ENCODE measurements around the gene MRPL49. TPM values are rescaled to one million over a fixed set of nuclear protein-coding genes. Genes with fewer than 3 reads are reported as not detected.
A peak's percentile ranks its signal among the peaks of the same experiment; 100 is the strongest.

MRPL49 gene
- polyA plus RNA-seq, 2 donors = 18.9 to 44.3 TPM

DNA sequence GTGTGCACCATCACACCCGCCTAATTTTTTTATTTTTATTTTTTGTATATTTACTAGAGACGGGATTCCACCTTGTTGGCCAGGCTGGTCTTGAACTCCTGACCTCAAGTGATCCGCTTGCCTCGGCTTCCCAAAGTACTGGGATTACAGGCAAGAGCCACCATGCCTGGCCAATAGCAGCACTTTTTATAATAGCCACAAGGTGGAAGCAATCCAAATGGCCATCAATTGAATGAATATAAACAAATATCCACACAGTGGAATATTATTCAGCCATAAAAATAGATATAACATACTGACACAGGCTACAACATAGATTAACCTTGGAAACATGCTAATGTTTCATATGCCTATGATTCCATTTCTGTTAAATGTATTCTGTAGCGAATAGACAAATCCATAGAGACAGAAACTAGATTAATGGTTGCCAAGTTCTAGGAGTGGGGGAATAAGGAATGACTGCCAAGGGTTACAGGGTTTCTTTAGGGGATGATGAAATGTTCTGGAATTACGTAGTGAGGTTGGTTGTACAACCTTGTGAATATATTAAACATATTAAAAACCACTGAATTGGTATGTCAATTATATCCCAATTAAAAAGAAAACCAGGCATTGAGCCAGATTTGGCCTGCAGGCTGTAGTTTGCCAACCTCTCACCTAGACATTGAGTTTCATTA is 21.3 kb upstream of the MRPL49 start:
- H3K4me1 ChIP-seq (ENCODE audit: control insufficient read depth in 2 of 2, insufficient read depth in 2 of 2, low read length in 1 of 2) = peaks cover 0 to 7% of the 10 kb centered on the region in 2 donors

DNA sequence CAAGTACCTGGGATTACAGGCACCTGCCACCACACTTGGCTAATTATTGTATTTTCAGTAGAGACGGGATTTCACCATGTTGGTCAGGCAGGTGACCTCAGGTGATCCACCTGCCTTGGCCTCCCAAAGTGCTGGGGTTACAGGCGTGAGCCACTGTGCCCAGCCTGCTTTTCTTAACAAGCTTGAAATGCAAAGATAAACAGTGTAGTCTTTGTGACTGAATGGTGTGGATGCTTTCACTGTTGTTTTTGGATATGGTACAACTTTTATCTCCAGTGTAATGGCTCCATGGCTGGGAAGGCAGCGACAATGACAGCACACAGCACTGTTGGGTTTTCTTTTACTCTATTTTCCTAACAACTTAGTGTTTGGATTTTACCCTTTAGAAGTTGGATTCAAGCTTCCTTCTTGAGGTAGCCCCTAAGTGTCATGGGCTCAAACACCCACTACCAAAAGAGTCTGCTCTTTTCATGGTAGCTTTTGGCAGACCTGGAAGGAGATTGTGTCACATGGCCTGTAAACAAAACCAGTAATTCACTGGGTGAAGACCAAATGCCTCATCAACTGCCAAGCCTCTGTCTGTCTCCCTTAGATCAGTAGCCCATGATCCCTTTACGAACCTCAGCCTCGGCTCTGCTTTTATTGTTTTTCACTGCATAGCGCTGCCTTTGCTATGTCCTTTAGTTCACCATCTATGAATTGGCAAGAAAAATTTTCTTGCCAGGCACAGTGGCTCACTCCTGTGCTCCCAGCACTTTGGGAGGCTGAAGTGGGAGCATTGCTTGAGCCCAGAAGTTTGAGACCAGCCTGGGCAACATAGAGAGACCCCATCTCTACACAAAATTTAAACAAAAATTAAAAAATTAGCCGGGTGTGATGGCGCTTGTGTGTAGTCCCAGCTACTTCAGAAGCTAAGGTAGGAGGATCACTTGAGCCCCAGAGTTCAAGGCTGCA is 19.7 kb upstream of the MRPL49 start:
- Histone ChIP-seq H3K27ac (ENCODE audit: low read depth in 2 of 2, low read length in 1 of 2) (peak overlapping the region; percentile 1 to 81), H3K4me3 (ENCODE audit: low read depth in 1 of 2, low read length in 2 of 2) (no peak overlapping the region), H3K27me3 (ENCODE audit: control insufficient read depth in 1 of 2, insufficient read depth in 2 of 2, low read length in 2 of 2) (no peaks in the 10 kb centered on the region), H3K4me1 (ENCODE audit: control insufficient read depth in 2 of 2, insufficient read depth in 2 of 2, low read length in 1 of 2) (no peaks in the 10 kb centered on the region), H3K36me3 (ENCODE audit: control insufficient read depth in 2 of 2, insufficient read depth in 2 of 2, low read length in 1 of 2) (peaks cover 0 to 10% of the 10 kb centered on the region in 2 donors), H3K9me3 (ENCODE audit: control insufficient read depth in 2 of 2, insufficient read depth in 1 of 2, low read depth in 1 of 2, low read length in 1 of 2) (no peaks in the 10 kb centered on the region)
- 77 to 82% methylated on average over 8 of the region's 8 CpGs for WGBS, 2 donors

More for the DNA sequence above, 21.3 kb upstream of the MRPL49 start:
- Histone ChIP-seq H3K4me3 (ENCODE audit: low read depth in 1 of 2, low read length in 2 of 2) (no peak overlapping the region), H3K27ac (ENCODE audit: low read depth in 2 of 2, low read length in 1 of 2) (peak overlapping the region in 1 of 2 donors; percentile 49), H3K36me3 (ENCODE audit: control insufficient read depth in 2 of 2, insufficient read depth in 2 of 2, low read length in 1 of 2) (peaks cover 0 to 4% of the 10 kb centered on the region in 2 donors), H3K9me3 (ENCODE audit: control insufficient read depth in 2 of 2, insufficient read depth in 1 of 2, low read depth in 1 of 2, low read length in 1 of 2) (no peaks in the 10 kb centered on the region), H3K27me3 (ENCODE audit: control insufficient read depth in 1 of 2, insufficient read depth in 2 of 2, low read length in 2 of 2) (no peaks in the 10 kb centered on the region)
- WGBS, 2 donors = 81 to 82% methylated on average over 6 of the region's 6 CpGs

DNA sequence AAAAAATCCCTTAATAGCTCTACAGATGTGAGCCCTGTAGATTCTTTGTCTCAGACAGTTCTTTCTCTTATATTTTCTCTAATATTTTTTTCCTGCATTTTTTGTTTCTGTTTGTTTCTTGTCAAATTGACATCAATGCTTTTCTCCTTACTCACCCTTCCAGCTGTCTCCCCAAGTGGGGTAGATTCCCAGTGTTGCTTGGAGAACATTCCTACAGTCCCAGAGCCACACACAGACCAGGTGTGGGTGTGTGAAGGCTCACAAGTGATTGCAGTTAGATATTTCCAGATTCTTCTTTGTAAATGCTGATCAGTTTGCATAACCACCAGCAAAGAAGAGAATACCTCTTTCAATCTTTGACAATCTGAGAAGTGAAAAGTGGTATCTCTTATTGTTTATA is 18.6 kb upstream of the MRPL49 start:
- Histone ChIP-seq H3K36me3 (ENCODE audit: control insufficient read depth in 2 of 2, insufficient read depth in 2 of 2, low read length in 1 of 2) (peaks cover 0 to 16% of the 10 kb centered on the region in 2 donors), H3K4me3 (ENCODE audit: low read depth in 1 of 2, low read length in 2 of 2) (no peak overlapping the region), H3K27me3 (ENCODE audit: control insufficient read depth in 1 of 2, insufficient read depth in 2 of 2, low read length in 2 of 2) (no peaks in the 10 kb centered on the region), H3K9me3 (ENCODE audit: control insufficient read depth in 2 of 2, insufficient read depth in 1 of 2, low read depth in 1 of 2, low read length in 1 of 2) (no peaks in the 10 kb centered on the region), H3K27ac (ENCODE audit: low read depth in 2 of 2, low read length in 1 of 2) (no peak overlapping the region), H3K4me1 (ENCODE audit: control insufficient read depth in 2 of 2, insufficient read depth in 2 of 2, low read length in 1 of 2) (no peaks in the 10 kb centered on the region)

DNA sequence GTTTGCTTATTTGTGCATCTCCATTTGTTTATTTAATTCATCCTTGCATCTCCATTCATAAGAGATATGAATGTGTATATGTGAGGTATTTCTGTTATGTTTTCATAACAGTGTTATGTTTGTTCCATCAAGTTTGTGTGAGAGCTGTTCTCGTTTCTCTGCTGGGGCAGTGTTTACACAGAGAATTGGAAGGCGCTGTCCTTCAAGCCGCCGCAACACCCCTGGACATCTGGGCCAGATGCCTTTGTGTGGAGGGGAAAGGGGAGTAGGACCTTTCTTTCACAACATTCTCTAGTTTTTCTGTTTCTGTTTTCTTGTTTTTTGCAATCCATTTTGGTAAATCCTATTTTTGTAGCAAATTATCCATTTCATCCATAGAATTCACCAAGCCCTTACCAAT is 17.5 kb upstream of the MRPL49 start:
- no peak overlapping the region for H3K27ac ChIP-seq (ENCODE audit: low read depth in 2 of 2, low read length in 1 of 2)
- H3K27me3 ChIP-seq (ENCODE audit: control insufficient read depth in 1 of 2, insufficient read depth in 2 of 2, low read length in 2 of 2) = no peaks in the 10 kb centered on the region
- H3K4me3 ChIP-seq (ENCODE audit: low read depth in 1 of 2, low read length in 2 of 2) = no peak overlapping the region
- H3K36me3 ChIP-seq (ENCODE audit: control insufficient read depth in 2 of 2, insufficient read depth in 2 of 2, low read length in 1 of 2) = peaks cover 0 to 26% of the 10 kb centered on the region in 2 donors
- no peaks in the 10 kb centered on the region for H3K9me3 ChIP-seq (ENCODE audit: control insufficient read depth in 2 of 2, insufficient read depth in 1 of 2, low read depth in 1 of 2, low read length in 1 of 2)
- 72 to 76% methylated on average over 4 of the region's 4 CpGs for WGBS, 2 donors
- H3K4me1 ChIP-seq (ENCODE audit: control insufficient read depth in 2 of 2, insufficient read depth in 2 of 2, low read length in 1 of 2) = peaks cover 2 to 9% of the 10 kb centered on the region in 2 donors

DNA sequence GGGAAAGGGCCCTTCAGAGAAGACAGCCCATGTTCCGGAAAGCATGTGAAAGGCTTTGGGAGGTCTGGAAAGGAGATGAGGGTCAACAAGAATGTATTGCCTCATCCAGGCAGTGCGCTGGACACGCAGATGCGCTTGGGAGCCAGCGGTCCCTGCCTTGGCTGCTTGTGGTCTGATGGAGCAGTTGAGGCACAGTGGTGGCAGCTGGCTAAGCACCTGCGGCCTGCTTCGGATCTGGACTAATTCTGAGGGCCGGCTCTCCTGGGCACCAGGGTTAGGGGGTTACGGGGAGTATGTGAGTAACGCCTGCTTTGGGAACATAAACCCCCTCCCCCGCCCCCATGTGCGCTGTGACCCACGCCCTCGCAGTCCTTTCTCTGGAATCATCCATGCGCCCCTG is 15.0 kb upstream of the MRPL49 start:
- Histone ChIP-seq H3K27me3 (ENCODE audit: control insufficient read depth in 1 of 2, insufficient read depth in 2 of 2, low read length in 2 of 2) (no peaks in the 10 kb centered on the region), H3K27ac (ENCODE audit: low read depth in 2 of 2, low read length in 1 of 2) (no peak overlapping the region), H3K36me3 (ENCODE audit: control insufficient read depth in 2 of 2, insufficient read depth in 2 of 2, low read length in 1 of 2) (peaks cover 0 to 31% of the 10 kb centered on the region in 2 donors), H3K9me3 (ENCODE audit: control insufficient read depth in 2 of 2, insufficient read depth in 1 of 2, low read depth in 1 of 2, low read length in 1 of 2) (no peaks in the 10 kb centered on the region), H3K4me1 (ENCODE audit: control insufficient read depth in 2 of 2, insufficient read depth in 2 of 2, low read length in 1 of 2) (peaks cover 2 to 22% of the 10 kb centered on the region in 2 donors), H3K4me3 (ENCODE audit: low read depth in 1 of 2, low read length in 2 of 2) (no peak overlapping the region)
- 95 to 96% methylated on average over 15 of the region's 15 CpGs for WGBS, 2 donors

DNA sequence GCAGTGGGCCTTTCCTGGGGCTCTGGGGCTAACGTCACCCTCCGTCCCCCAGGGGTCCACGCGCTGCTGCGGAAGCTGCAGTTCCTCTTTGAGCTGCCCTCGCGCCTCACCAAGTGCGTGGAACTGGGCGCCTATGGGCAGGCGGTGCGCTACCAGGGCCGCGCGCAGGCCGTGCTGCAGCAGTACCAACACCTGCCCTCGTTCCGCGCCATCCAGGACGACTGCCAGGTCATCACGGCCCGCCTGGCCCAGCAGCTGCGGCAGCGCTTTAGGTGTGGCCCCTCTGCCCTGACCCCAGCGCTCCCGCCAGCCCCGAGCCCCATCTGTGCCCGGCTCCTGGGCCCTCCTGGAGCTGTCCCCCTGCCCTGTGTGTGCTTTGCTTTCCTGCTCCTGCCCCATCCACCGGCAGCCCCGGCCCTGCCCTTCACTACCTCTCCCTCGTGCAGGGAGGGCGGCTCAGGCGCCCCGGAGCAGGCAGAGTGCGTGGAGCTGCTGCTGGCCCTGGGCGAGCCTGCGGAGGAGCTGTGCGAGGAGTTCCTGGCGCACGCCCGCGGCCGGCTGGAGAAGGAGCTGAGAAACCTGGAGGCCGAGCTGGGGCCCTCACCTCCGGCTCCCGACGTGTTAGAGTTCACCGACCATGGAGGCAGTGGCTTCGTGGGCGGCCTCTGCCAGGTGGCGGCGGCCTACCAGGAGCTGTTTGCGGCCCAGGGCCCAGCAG is 14.2 kb upstream of the MRPL49 start:
- Histone ChIP-seq H3K9me3 (ENCODE audit: control insufficient read depth in 2 of 2, insufficient read depth in 1 of 2, low read depth in 1 of 2, low read length in 1 of 2) (no peaks in the 10 kb centered on the region), H3K4me1 (ENCODE audit: control insufficient read depth in 2 of 2, insufficient read depth in 2 of 2, low read length in 1 of 2) (peaks cover 4 to 27% of the 10 kb centered on the region in 2 donors), H3K27ac (ENCODE audit: low read depth in 2 of 2, low read length in 1 of 2) (peak overlapping the region in 1 of 2 donors; percentile 63), H3K36me3 (ENCODE audit: control insufficient read depth in 2 of 2, insufficient read depth in 2 of 2, low read length in 1 of 2) (peaks cover 0 to 31% of the 10 kb centered on the region in 2 donors), H3K27me3 (ENCODE audit: control insufficient read depth in 1 of 2, insufficient read depth in 2 of 2, low read length in 2 of 2) (no peaks in the 10 kb centered on the region), H3K4me3 (ENCODE audit: low read depth in 1 of 2, low read length in 2 of 2) (no peak overlapping the region)
- 93 to 94% methylated on average over 47 to 52 of the region's 52 CpGs for WGBS, 2 donors

DNA sequence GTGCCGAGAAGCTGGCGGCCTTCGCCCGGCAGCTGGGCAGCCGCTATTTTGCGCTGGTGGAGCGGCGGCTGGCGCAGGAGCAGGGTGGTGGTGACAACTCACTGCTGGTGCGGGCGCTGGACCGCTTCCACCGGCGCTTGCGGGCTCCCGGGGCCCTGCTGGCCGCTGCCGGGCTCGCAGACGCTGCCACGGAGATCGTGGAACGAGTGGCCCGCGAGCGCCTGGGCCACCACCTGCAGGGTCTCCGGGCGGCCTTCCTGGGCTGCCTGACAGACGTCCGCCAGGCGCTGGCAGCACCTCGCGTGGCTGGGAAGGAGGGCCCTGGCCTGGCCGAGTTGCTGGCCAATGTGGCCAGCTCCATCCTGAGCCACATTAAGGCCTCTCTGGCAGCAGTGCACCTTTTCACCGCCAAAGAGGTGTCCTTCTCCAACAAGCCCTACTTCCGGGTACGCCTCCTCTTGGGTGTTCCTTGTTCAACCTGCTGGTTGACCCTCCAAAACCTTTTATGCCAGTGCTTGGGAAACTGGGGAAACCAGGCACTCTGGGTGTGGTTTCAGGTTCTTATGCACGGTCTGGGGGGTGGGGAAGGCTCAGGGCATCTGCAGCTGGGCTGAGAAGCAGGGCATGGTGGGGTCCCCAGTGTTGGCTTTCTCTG is 13.5 kb upstream of the MRPL49 start:
- H3K27me3 ChIP-seq (ENCODE audit: control insufficient read depth in 1 of 2, insufficient read depth in 2 of 2, low read length in 2 of 2) = no peaks in the 10 kb centered on the region
- no peak overlapping the region for H3K4me3 ChIP-seq (ENCODE audit: low read depth in 1 of 2, low read length in 2 of 2)
- H3K4me1 ChIP-seq (ENCODE audit: control insufficient read depth in 2 of 2, insufficient read depth in 2 of 2, low read length in 1 of 2) = peaks cover 7 to 33% of the 10 kb centered on the region in 2 donors
- no peaks in the 10 kb centered on the region for H3K9me3 ChIP-seq (ENCODE audit: control insufficient read depth in 2 of 2, insufficient read depth in 1 of 2, low read depth in 1 of 2, low read length in 1 of 2)
- WGBS, 2 donors = 89 to 91% methylated on average over 34 to 38 of the region's 38 CpGs
- H3K27ac ChIP-seq (ENCODE audit: low read depth in 2 of 2, low read length in 1 of 2) = peak overlapping the region; percentile 38 to 63
- H3K36me3 ChIP-seq (ENCODE audit: control insufficient read depth in 2 of 2, insufficient read depth in 2 of 2, low read length in 1 of 2) = peaks cover 0 to 31% of the 10 kb centered on the region in 2 donors

DNA sequence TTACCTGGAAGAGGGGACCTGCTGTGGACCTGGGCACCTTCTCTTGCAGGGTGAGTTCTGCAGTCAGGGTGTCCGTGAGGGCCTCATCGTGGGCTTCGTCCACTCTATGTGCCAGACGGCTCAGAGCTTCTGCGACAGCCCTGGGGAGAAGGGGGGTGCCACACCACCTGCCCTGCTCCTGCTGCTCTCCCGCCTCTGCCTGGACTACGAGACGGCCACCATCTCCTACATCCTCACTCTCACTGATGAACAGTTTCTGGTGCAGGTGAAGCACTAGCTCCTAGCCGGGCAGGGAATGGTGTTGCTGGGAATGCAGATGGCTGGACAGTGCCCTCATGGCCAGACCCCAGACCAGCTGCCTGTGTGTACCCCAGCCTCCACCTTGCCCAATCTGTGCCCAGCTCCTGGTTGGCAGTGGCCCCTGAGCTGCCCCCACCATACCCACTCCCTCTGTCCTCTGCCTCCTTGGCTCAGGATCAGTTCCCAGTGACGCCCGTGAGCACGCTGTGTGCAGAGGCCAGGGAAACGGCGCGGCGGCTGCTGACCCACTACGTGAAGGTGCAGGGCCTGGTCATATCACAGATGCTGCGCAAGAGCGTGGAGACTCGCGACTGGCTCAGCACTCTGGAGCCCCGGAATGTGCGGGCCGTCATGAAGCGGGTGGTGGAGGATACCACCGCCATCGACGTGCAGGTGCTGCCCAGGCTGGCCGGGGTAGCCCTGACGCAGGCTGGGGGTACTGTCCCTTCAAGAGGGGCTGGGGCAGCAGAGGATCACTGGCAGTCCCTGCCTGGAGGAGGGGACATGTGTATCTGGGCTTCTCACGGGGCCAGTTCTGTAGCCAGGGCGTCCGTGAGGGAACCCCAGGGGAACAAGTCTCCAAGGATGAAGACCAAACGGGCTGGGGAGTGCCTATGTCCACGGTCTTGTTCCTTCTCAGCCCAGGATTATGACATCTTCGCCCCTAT is 12.6 kb upstream of the MRPL49 start:
- no peak overlapping the region for H3K4me3 ChIP-seq (ENCODE audit: low read depth in 1 of 2, low read length in 2 of 2)
- peak overlapping the region; percentile 19 to 34 for H3K27ac ChIP-seq (ENCODE audit: low read depth in 2 of 2, low read length in 1 of 2)
- H3K27me3 ChIP-seq (ENCODE audit: control insufficient read depth in 1 of 2, insufficient read depth in 2 of 2, low read length in 2 of 2) = no peaks in the 10 kb centered on the region
- H3K4me1 ChIP-seq (ENCODE audit: control insufficient read depth in 2 of 2, insufficient read depth in 2 of 2, low read length in 1 of 2) = peaks cover 7 to 33% of the 10 kb centered on the region in 2 donors
- H3K9me3 ChIP-seq (ENCODE audit: control insufficient read depth in 2 of 2, insufficient read depth in 1 of 2, low read depth in 1 of 2, low read length in 1 of 2) = no peaks in the 10 kb centered on the region
- H3K36me3 ChIP-seq (ENCODE audit: control insufficient read depth in 2 of 2, insufficient read depth in 2 of 2, low read length in 1 of 2) = peaks cover 0 to 33% of the 10 kb centered on the region in 2 donors
- 88% methylated on average over 36 of the region's 36 CpGs for WGBS, 2 donors

All from esophagus (tissue), 2 donors.